ENCODE data around the gene LYAR. TPM values are rescaled to one million over a fixed set of nuclear protein-coding genes. Genes with fewer than 3 reads are reported as not detected.
"Not testable (repeated sequence)": the region's sequence is repeated elsewhere in the genome, so short reads cannot be mapped to it uniquely, and the experiment has no call there.

Gene LYAR
- total RNA-seq, 2 donors from 2014 or later: 14.2 to 20.8 TPM

- no peaks in the 10 kb centered on the region for H3K9me3 ChIP-seq
- H3K36me3 ChIP-seq: peaks cover 24% of the 10 kb centered on the region
- H3K27ac ChIP-seq: peak within 1 kb of the TSS; percentile 91
Observed at GRCh38 chr4:4248029-4248884, 41.7 kb downstream of the LYAR start, which contains the start of gene TMEM128. Gene TMEM128 (minus strand): TSS chr4:4248223. CDS start chr4:4248202, 21 bp downstream.

GRCh38 chr4:4247696-4248028 is 42.3 kb downstream of the LYAR start:
- Histone ChIP-seq H3K36me3 (peaks cover 24% of the 10 kb centered on the region), H3K4me1 (peaks cover 0 to 18% of the 10 kb centered on the region in 2 donors)

More at GRCh38 chr4:4248029-4248884, 41.7 kb downstream of the LYAR start, which contains the start of gene TMEM128:
- Histone ChIP-seq H3K4me3 (peak within 1 kb of the TSS; percentile 81 to 93), H3K4me1 (peaks cover 0 to 18% of the 10 kb centered on the region in 2 donors), H3K27me3 (no peaks in the 10 kb centered on the region)
- TF ChIP-seq CTCF (IDR thresholded peaks at IDR 0.05): peak in 1 of 2 donors; percentile 36
- peak; percentile 94 for DNase-seq (ENCODE audit: low spot score)

GRCh38 chr4:4245172-4245571 is 44.8 kb downstream of the LYAR start:
- no peak for DNase-seq (ENCODE audit: low spot score)
- H3K27me3 ChIP-seq: no peaks in the 10 kb centered on the region
- peaks cover 33% of the 10 kb centered on the region for H3K36me3 ChIP-seq
- H3K4me1 ChIP-seq: peaks cover 0 to 18% of the 10 kb centered on the region in 2 donors
- H3K4me3 ChIP-seq: no peak overlapping the region
- TF ChIP-seq CTCF (IDR thresholded peaks at IDR 0.05): no peak
- H3K27ac ChIP-seq: no peak overlapping the region
- no peaks in the 10 kb centered on the region for H3K9me3 ChIP-seq

More at GRCh38 chr4:4247696-4248028, 42.3 kb downstream of the LYAR start:
- Histone ChIP-seq H3K27ac (peak overlapping the region; percentile 91), H3K9me3 (no peaks in the 10 kb centered on the region), H3K4me3 (peak overlapping the region; percentile 81 to 93), H3K27me3 (no peaks in the 10 kb centered on the region)
- no peak for TF ChIP-seq CTCF (IDR thresholded peaks at IDR 0.05)
- DNase-seq (ENCODE audit: low spot score): no peak

- not testable (repeated sequence) for DNase-seq (ENCODE audit: low spot score); H3K4me1 ChIP-seq
Observed at GRCh38 chr4:4239551-4239950, 50.4 kb downstream of the LYAR start.

GRCh38 chr4:4233610-4234009 is 56.3 kb downstream of the LYAR start:
- peaks cover 0 to 6% of the 10 kb centered on the region in 2 donors for H3K9me3 ChIP-seq
- no peak overlapping the region for H3K4me3 ChIP-seq
- no peaks in the 10 kb centered on the region for H3K4me1 ChIP-seq
- no peak for TF ChIP-seq CTCF (IDR thresholded peaks at IDR 0.05)
- H3K27ac ChIP-seq: no peak overlapping the region
- DNase-seq (ENCODE audit: low spot score): no peak
- H3K36me3 ChIP-seq: peaks cover 16% of the 10 kb centered on the region
- H3K27me3 ChIP-seq: no peaks in the 10 kb centered on the region

More at GRCh38 chr4:4239551-4239950, 50.4 kb downstream of the LYAR start:
- not testable (repeated sequence) for H3K27me3 ChIP-seq, H3K9me3 ChIP-seq, H3K4me3 ChIP-seq, H3K27ac ChIP-seq
- H3K36me3 ChIP-seq: peaks cover 48% of the 10 kb centered on the region

GRCh38 chr4:4228356-4228668 is 61.6 kb downstream of the LYAR start:
- H3K9me3 ChIP-seq: peaks cover 0 to 1% of the 10 kb centered on the region in 2 donors
- no peak overlapping the region for H3K4me3 ChIP-seq
- H3K27ac ChIP-seq: no peak overlapping the region
- no peak for DNase-seq (ENCODE audit: low spot score)
- H3K36me3 ChIP-seq: no peaks in the 10 kb centered on the region
- peaks cover 0 to 6% of the 10 kb centered on the region in 2 donors for H3K27me3 ChIP-seq
- no peak for TF ChIP-seq CTCF (IDR thresholded peaks at IDR 0.05)
- H3K4me1 ChIP-seq: no peaks in the 10 kb centered on the region

All from right atrium auricular region (tissue), 2 donors.